HCT116 (cell line): ENCODE data around the gene TRPV4. TPM values are rescaled to one million over a fixed set of nuclear protein-coding genes. Genes with fewer than 3 reads are reported as not detected.
A peak's percentile ranks its signal among the peaks of the same experiment; 100 is the strongest.

Experiments
- ATAC-seq: fragments of 200-7000 bp; cut with Tn5 transposase; 2 replicates; pipeline ENCODE4 v1.9.1; 2020; ENCODE audit warnings: mild to moderate bottlenecking, moderate library complexity
- BruUV-seq: library from RNA; stranded (reverse); fragments of 400-500 nt; replicated peaks from 2 replicates; lab custom pipeline; 2021; lab: Mats Ljungman, UMichigan
- CTCF ChIA-PET: fragments of 300-600 bp; sonication (Branson Sonifier 250); formaldehyde crosslinking; loops from one replicate; lab custom pipeline; 2021; ENCODE audit warnings: antibody characterized with exemption; lab: Charles Lee
- POLR2A ChIA-PET: fragments of 300-600, 350-600 bp; sonication (Branson Sonifier 250); formaldehyde crosslinking; loops from one replicate; lab custom pipeline; 2021; ENCODE audit warnings: antibody characterized with exemption; lab: Charles Lee
- RAD21 ChIA-PET, 2 experiments: fragments of 300-600 bp; sonication (Branson Sonifier 250); formaldehyde crosslinking; loops; one replicate each; lab custom pipeline; 2023; ENCODE audit warnings: low total read pairs in 2 of 2; ENCODE audit not compliant: uncharacterized antibody in 2 of 2, unreplicated experiment in 2 of 2, low non-redundant PET in 1 of 2; lab: Charles Lee
- DNase-seq: peaks from one replicate; pipeline ENCODE4 v3.0.0-alpha.2; 2010; ENCODE audit warnings: low read depth, low spot score
- H2AFZ ChIP-seq: fragments of 200-600 bp; shearing (Covaris generic), sonication (generic); 2 replicates; pipeline ENCODE4 v1.6.1; 2017; ENCODE audit warnings: low read depth, mixed run types, mixed read lengths, antibody characterized with exemption, low read length; ENCODE audit not compliant: poor library complexity, severe bottlenecking
- H3K27ac ChIP-seq: 2 replicates; pipeline ENCODE4 v1.5.1; 2012; ENCODE audit warnings: low read depth, low read length
- H3K27me3 ChIP-seq: fragments of 200-600 bp; sonication (generic); 2 replicates; pipeline ENCODE4 v1.6.1; 2016; ENCODE audit warnings: mixed run types, low read length, mixed read lengths; ENCODE audit not compliant: insufficient read depth
- H3K36me3 ChIP-seq, 2 experiments: fragments of 200-500 bp in 1 of 2; fragments of 200-600 bp in 1 of 2; sonication (Bioruptor generic) in 1 of 2; sonication (generic) in 1 of 2; 2 replicates each; pipeline versions ENCODE4 v1.5.1 to v1.6.1; 2014 to 2016; ENCODE audit warnings: low read length in 2 of 2, inconsistent platforms in 1 of 2, mixed read lengths in 1 of 2, mixed run types in 1 of 2; ENCODE audit not compliant: insufficient read depth in 2 of 2, control insufficient read depth in 1 of 2
- H3K4me1 ChIP-seq, 2 experiments: fragments of 200-600 bp in 1 of 2; sonication (generic) in 1 of 2; 2 replicates each; pipeline versions ENCODE4 v1.5.1 to v1.6.1; 2012 to 2017; ENCODE audit warnings: low read length in 2 of 2, inconsistent platforms in 1 of 2, mild to moderate bottlenecking in 1 of 2, mixed read lengths in 1 of 2, mixed run types in 1 of 2, moderate library complexity in 1 of 2; ENCODE audit not compliant: insufficient read depth in 2 of 2, control insufficient read depth in 1 of 2
- H3K4me2 ChIP-seq: fragments of 200-600 bp; sonication (generic); 2 replicates; pipeline ENCODE4 v1.6.1; 2017; ENCODE audit warnings: mixed run types, low read length, mixed read lengths
- H3K4me3 ChIP-seq, 2 experiments: fragments of 200-600 bp in 1 of 2; sonication (generic) in 1 of 2; replicated peaks in 1 of 2; 2 replicates each; pipeline ENCODE4 v1.5.1; 2011 to 2016; ENCODE audit warnings: low read length in 2 of 2, control low read depth in 1 of 2, low read depth in 1 of 2, mild to moderate bottlenecking in 1 of 2, mixed read lengths in 1 of 2, mixed run types in 1 of 2
- H3K79me2 ChIP-seq: fragments of 200-600 bp; sonication (generic); 2 replicates; pipeline ENCODE4 v1.6.1; 2017; ENCODE audit warnings: mild to moderate bottlenecking, mixed run types, low read length, moderate library complexity, mixed read lengths; ENCODE audit not compliant: insufficient read depth
- H3K9ac ChIP-seq: fragments of 200-600 bp; sonication (generic); 2 replicates; pipeline ENCODE4 v1.6.1; 2016; ENCODE audit warnings: low read length, mixed read lengths
- H3K9me2 ChIP-seq: fragments of 200-600 bp; sonication (generic), shearing (Covaris generic); 2 replicates; pipeline ENCODE4 v1.6.1; 2017; ENCODE audit warnings: mixed run types, mild to moderate bottlenecking, moderate library complexity; ENCODE audit not compliant: insufficient read depth
- H3K9me3 ChIP-seq, 2 experiments: fragments of 200-500 bp in 1 of 2; fragments of 200-600 bp in 1 of 2; sonication (Bioruptor generic) in 1 of 2; sonication (generic) in 1 of 2; 2 replicates each; pipeline ENCODE4 v1.6.1; 2014 to 2017; ENCODE audit warnings: low read length in 2 of 2, mixed read lengths in 2 of 2, inconsistent platforms in 1 of 2, low read depth in 1 of 2, mild to moderate bottlenecking in 1 of 2, mixed run types in 1 of 2, moderate library complexity in 1 of 2; ENCODE audit not compliant: control insufficient read depth in 1 of 2, insufficient read depth in 1 of 2
- H4K20me1 ChIP-seq: fragments of 200-600 bp; sonication (generic), shearing (Covaris generic); 2 replicates; pipeline ENCODE4 v1.6.1; 2017; ENCODE audit warnings: mixed run types, mild to moderate bottlenecking, moderate library complexity; ENCODE audit not compliant: insufficient read depth
- CEBPB ChIP-seq: IDR thresholded peaks from 2 replicates; pipeline ENCODE4 v1.6.1; 2012; ENCODE audit warnings: low read depth
- CTCF ChIP-seq, 3 experiments: fragments of 200-600 bp in 1 of 3; sonication (generic) in 1 of 3; IDR thresholded peaks in 2 of 3; conservative IDR thresholded peaks in 1 of 3; 2 replicates each; pipeline ENCODE4 v1.5.1; 2012 to 2017; ENCODE audit warnings: low read depth in 2 of 3, low read length in 2 of 3, antibody characterized with exemption in 1 of 3, borderline replicate concordance in 1 of 3, control low read depth in 1 of 3, mild to moderate bottlenecking in 1 of 3, mixed read lengths in 1 of 3, mixed run types in 1 of 3, moderate library complexity in 1 of 3; ENCODE audit not compliant: insufficient read depth in 1 of 3
- ELF1 ChIP-seq: IDR thresholded peaks from 2 replicates; pipeline ENCODE4 v1.6.1; 2012; ENCODE audit warnings: low read depth, borderline replicate concordance
- EZH2 ChIP-seq: fragments of 200-600 bp; sonication (generic); IDR thresholded peaks from 2 replicates; pipeline ENCODE4 v1.6.1; 2017; ENCODE audit warnings: antibody characterized with exemption, mixed run types
- FOSL1 ChIP-seq: IDR thresholded peaks from 2 replicates; pipeline ENCODE4 v1.6.1; 2012; ENCODE audit warnings: low read depth
- JUND ChIP-seq: IDR thresholded peaks from 2 replicates; pipeline ENCODE4 v1.6.1; 2012
- MAX ChIP-seq: IDR thresholded peaks from 2 replicates; pipeline ENCODE4 v1.6.1; 2012
- POLR2AphosphoS5 ChIP-seq: IDR thresholded peaks from 2 replicates; pipeline ENCODE4 v1.6.1; 2011; ENCODE audit warnings: mild to moderate bottlenecking, low read depth, low read length, moderate library complexity
- RAD21 ChIP-seq: IDR thresholded peaks from 2 replicates; pipeline ENCODE4 v1.6.1; 2012; ENCODE audit warnings: low read depth, mild to moderate bottlenecking
- SIN3A ChIP-seq: IDR thresholded peaks from 2 replicates; pipeline ENCODE4 v1.6.1; 2012; ENCODE audit warnings: low read depth
- SP1 ChIP-seq: IDR thresholded peaks from 2 replicates; pipeline ENCODE4 v1.6.1; 2012; ENCODE audit warnings: low read depth
- YY1 ChIP-seq: IDR thresholded peaks from 2 replicates; pipeline ENCODE4 v1.6.1; 2011; ENCODE audit warnings: low read length, low read depth, moderate library complexity, mild to moderate bottlenecking; ENCODE audit not compliant: insufficient replicate concordance; ENCODE audit errors: extremely low read depth
- ZFX ChIP-seq: fragments of 450-650 bp; IDR thresholded peaks from 2 replicates; pipeline ENCODE4 v1.6.1; 2017
- ZNF274 ChIP-seq: fragments of 200-500 bp; sonication (Bioruptor generic); IDR thresholded peaks from 2 replicates; pipeline ENCODE4 v1.6.1; 2014; ENCODE audit warnings: mild to moderate bottlenecking, low read depth, low read length, inconsistent platforms
- intact Hi-C: fragments of 100-400 bp; cut with micrococcal nuclease; formaldehyde crosslinking; loops from 2 replicates; pipeline ENCODE4 v1.10.0; 2022
- total RNA-seq: library from RNA; stranded (reverse); gene quantifications from one replicate; pipeline ENCODE4 v1.2.1, GENCODE V29; 2021; ENCODE audit not compliant: unreplicated experiment
- TF ChIP-seq, protein P1 (sequence below): IDR thresholded peaks from 2 replicates; pipeline ENCODE4 v1.6.1; 2012

Gene TRPV4
- total RNA-seq, 1 experiment from 2014 or later: 0.54 TPM

DNA sequence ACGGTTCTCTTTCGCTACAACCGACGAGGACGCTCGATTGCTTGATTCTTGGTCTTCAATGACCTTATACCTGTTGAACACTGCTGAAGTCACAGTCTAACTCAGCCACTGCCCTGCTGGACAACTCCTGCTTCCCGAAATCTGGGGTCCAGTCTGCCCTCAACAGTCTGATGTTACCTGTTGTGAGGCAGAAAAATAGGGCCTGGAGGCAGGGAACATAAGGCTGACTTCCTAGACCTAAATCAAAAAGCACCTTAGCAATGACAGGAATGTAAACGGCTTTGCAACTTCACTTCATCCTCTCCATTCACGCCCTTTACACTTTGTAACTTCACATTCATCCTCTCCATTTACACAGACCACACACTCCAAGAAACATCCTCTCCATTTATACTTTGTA, 47.7 kb upstream of the TRPV4 start:
- intact Hi-C loops: loop anchor here (2.0 kb wide), 1 partner anchor 76 kb away; no protein-coding TSS in a partner anchor
- DNase-seq: no peak
- CTCF ChIA-PET: interaction anchor here (0.6 kb wide), 1 partner anchor 160 kb away, joined by 3 read pairs; no protein-coding TSS in a partner anchor
- no peaks in the 10 kb centered on the region for H3K9me3 ChIP-seq
- no peaks in the 10 kb centered on the region for H3K9me2 ChIP-seq
- peaks cover 27% of the 10 kb centered on the region for H3K79me2 ChIP-seq
- RAD21 ChIA-PET: no interaction called here
- H3K4me3 ChIP-seq: peak overlapping the region; percentile 53 to 79
- peaks cover 10 to 34% of the 10 kb centered on the region in 2 experiments for H3K4me1 ChIP-seq
- peak; percentile 1; the same call in 1 of the 2 replicates for ATAC-seq
- BruUV-seq: TSS peak; percentile 69
- H3K27ac ChIP-seq: no peak overlapping the region; the same call in 1 of the 2 replicates
- H3K4me2 ChIP-seq: peak overlapping the region; percentile 95
- H3K27me3 ChIP-seq: no peaks in the 10 kb centered on the region
- H3K36me3 ChIP-seq: no peaks in the 10 kb centered on the region
- TF ChIP-seq SIN3A: no peak
- TF ChIP-seq EZH2: no peak
- no peak for TF ChIP-seq SP1
- no peak for TF ChIP-seq YY1
- TF ChIP-seq ZNF274: no peak
- TF ChIP-seq POLR2AphosphoS5: no peak
- TF ChIP-seq, protein P1, sequence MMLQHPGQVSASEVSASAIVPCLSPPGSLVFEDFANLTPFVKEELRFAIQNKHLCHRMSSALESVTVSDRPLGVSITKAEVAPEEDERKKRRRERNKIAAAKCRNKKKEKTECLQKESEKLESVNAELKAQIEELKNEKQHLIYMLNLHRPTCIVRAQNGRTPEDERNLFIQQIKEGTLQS: no peak
- no peak for TF ChIP-seq CEBPB
- TF ChIP-seq MAX: no peak
- no peak for TF ChIP-seq FOSL1
- TF ChIP-seq RAD21: no peak
- no peak for TF ChIP-seq ZFX
- no peak for TF ChIP-seq JUND
- no peak for TF ChIP-seq ELF1
- TF ChIP-seq CTCF (IDR thresholded peaks at IDR 0.05 in 2 of 3, conservative IDR thresholded peaks at IDR 0.05 in 1 of 3; ENCODE audit: borderline replicate concordance in 1 of 3, insufficient read depth in 1 of 3, low read depth in 2 of 3, low read length in 2 of 3): no peak
- TF ChIP-seq, all 23 proteins: peak for 0
- H2AFZ ChIP-seq: peak overlapping the region; percentile 82
- H4K20me1 ChIP-seq: no peaks in the 10 kb centered on the region
- H3K9ac ChIP-seq: peak overlapping the region; percentile 63
- POLR2A ChIA-PET: no interaction called here
